Dedifferentiated amniotic fluid mesenchymal stem cell (primary cell): ENCODE data around the gene FFAR3.

Source experiments
- DNase-seq: peaks from one replicate; pipeline ENCODE4 v3.0.0-alpha.2; 2016; ENCODE audit errors: extremely low spot score

The FFAR3 gene

GRCh38 chr19:35357867-35358573 lies at the start of gene FFAR3:
FFAR3 (plus strand) TSS chr19:35358460; CDS start chr19:35358891, 431 bp downstream.
- no peak for DNase-seq

DNA sequence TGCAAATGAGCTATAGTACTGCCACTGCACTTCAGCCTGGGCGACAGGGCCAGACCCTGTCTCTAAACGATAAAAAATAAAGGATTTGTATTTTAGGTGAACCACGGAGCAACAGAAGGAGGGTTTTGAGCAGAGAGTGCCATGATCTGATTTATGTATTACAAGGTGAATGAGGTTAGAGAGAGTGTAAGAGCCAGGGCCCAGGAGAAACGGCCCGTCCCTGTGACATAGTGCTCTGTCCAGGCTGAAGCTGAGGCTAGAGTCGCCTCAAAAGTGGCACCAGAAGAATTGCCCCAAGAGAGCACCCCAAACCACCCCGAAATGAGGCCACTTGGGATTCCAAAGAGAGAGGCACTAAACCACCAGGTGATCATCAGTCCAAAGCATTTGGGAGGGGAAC lies 49.4 kb upstream of the FFAR3 start:
- DNase-seq, result no peak

- no peak for DNase-seq
Measured at GRCh38 chr19:35309481-35310279, 48.6 kb upstream of the FFAR3 start.

- no peak for DNase-seq
Measured at GRCh38 chr19:35310331-35310730, 47.9 kb upstream of the FFAR3 start.

DNA sequence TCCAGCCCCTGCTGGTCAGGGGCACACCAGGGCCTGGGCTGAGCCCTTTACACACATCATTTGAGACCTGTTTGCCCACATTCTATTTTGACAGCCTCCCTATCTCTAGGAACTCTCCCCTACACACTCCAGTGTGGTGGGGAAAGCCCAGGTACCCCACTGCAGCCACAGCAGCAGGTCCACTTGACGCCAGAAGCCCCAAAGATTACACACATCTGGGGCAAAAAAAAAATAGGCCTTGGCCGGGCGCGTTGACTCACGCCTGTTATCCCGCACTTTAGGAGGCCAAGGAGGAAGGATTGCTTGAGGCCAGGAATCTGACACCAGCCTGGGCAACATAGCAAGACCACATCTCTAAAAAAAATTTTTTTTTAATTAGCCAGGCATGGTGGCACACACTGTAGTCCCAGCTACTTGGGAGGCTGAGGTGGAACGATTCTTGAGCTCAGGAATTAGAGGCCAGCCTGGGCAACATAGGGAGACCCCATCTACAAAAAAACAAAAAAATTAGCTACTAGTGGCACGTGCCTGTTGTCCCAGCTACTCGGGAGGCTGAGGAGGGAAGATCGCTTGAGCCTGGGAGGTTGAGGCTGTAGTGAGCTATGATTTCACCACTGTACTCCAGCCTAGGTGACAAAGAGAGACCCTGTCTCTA lies 47.3 kb upstream of the FFAR3 start:
- no peak for DNase-seq

- no peak for DNase-seq
Measured at GRCh38 chr19:35311901-35312665, 46.2 kb upstream of the FFAR3 start.

DNA sequence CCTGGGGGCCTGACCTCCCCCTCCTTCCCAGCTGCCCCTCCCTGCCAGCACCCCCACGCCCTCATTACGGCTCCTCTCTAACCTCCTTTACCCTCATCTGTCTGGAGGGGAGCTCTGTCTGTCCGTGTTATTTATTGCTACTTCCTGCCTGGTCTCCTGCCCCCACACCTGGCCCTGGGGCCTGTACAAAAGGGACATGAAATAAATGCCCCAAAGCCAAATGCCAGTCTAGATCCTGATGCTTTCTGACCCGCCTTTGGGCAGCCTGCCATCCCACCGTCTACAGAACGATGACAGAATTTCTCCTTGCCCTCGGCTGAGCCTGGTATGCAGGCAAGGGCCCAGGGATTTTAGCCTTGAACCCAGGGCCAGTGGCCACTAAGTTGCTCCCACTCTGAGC lies 44.7 kb upstream of the FFAR3 start:
- DNase-seq, result no peak

GRCh38 chr19:35314031-35314430 lies 44.2 kb upstream of the FFAR3 start:
- DNase-seq, result no peak

GRCh38 chr19:35314858-35315470 lies 43.3 kb upstream of the FFAR3 start:
- no peak for DNase-seq

DNA sequence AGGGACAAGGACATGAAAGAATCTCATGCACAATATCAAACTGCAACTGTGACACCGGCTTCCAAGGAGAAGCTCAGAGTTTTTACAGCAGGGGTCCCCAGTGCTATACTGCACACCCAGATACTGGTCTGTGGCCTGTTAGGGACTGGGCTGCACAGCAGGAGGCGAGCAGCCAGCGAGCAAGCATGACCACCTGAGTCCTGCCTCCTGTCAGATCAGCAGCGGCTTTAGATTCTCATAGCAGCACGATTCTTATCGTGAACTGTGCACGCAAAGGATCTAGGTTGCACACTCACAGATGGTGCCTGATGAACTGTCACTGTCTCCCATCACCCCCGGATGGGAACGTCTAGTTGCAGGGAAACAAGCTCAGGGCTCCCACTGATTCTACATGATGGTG lies 42.4 kb upstream of the FFAR3 start:
- no peak for DNase-seq

DNA sequence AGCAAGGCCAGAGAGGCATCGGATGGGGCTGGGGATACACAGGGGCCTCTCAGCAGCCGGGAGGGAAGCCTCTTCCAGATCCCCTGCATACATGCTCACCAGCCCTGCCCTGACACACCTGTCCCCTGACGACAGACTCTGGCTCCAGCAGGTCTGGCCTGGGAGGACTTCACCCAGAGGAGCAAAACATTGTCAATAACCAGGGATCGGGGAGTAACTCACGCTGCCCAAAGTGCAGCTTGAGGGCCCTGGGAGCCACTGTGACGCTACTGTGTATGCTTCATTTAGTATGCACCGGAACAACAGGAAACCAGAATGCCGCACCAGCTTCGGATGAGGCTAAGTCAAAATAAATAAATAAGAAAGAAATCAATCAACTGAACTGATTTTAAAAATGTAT lies 41.7 kb upstream of the FFAR3 start:
- no peak for DNase-seq

DNA sequence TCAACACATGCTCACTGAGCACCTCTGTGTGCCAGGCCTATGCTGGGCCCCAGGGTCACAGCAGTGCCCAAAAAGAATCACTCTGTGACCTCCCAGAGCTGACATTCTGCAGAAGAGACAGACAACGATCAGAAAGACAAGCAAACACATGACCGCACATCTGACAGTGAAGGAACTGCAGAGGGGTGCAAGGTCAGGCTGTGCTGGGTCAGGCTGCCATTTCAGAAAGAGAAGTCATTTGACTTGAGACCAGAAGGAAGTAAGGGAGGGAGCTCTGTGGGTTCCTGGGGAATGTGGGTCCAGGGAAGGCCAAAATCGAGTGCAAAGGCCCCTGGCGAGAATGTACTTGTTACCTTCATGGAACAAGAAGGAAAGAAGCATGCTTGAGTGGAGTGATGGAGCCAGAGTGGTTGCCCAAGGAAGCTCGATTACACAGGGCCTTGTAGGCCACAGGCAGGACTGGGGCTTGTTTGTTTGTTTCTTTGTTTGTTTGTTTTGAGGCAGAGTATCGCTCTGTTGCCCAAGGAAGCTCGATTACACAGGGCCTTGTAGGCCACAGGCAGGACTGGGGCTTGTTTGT lies 40.7 kb upstream of the FFAR3 start:
- no peak for DNase-seq

DNA sequence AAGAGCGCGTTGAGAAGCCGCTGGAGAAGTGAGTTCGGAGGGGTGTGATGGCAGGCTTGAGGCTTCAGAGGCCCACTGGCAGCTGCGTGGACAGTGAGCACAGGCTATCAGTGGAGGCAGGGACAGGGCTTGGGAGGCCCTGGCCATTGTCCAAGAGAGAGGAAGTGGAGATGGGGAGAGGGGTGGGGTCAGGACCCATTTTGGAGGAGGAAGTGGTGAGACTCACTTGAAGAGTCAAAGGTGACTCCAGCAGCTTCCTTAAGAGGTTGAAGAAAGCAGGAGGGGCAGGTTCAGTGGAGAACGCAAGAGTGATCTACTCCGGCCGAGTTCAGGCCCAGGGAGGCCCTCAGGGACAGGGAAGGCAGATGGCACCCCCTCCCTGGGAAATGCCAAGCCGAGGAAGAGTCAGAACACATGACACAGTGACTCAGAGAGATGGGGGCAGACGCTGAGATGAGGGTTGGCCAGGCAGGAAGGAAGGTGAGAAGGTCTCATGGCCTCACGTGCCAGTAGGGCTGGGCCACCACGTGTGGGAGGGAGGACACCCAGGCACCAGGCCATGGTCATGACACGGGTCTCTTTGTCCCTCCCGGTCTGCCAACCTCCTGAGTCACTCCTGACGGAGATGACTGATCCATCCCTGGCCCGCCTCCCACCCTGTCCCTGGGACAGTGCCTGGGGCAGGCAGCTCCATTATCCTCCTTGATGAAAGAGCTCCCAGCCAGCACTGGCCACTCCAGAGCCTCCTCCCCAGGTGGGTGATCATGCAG lies 39.4 kb upstream of the FFAR3 start:
- no peak for DNase-seq

DNA sequence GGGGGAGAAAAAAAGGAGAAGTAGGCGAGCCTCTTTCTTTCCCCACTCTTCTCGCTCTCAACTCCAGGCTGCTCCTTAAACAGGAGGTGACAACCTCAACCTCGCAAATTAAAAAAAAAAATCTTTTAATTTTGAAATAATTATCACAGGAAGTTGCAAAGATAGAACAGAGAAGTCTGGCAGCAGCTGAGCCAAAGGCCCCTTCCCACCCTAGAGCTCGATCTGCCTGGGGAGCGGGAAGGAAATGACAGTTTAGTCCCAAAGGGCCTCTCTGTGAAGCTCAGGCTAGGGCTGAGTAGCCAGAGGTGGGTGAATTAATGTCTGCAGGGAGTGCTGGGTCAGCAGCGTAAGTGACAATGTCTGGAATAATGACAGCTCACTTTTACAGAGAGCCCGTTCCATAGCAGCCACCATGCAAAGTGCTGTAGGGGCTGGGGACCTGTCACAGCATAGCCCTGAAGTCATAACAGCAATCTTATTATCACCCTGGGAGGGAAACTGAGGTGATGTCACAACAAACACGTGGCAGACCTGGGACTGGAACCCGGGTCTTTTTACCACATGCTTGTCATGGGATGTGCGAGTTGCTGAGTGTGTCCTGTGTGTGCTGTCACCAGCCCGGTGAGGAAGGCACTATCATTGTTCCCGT lies 38.1 kb upstream of the FFAR3 start:
- DNase-seq, result no peak

DNA sequence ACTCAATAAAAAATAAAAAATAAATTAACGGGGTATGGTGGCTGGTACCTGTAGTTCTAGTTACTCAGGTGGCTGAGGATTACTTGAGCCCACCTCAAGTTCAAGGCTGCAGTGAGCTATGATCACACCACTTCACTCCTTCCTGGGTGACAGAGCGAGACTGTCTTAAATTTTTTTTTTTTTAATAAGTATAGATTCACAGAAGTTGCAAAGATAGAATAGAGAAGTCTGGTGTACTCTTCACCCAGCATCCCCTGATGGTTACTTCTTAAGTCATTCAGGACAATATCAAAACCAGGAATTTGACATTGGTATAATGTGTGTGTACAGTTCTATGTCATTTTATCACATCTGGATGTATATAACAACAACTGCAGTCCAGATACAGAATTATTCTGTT lies 37.0 kb upstream of the FFAR3 start:
- DNase-seq, result no peak

DNA sequence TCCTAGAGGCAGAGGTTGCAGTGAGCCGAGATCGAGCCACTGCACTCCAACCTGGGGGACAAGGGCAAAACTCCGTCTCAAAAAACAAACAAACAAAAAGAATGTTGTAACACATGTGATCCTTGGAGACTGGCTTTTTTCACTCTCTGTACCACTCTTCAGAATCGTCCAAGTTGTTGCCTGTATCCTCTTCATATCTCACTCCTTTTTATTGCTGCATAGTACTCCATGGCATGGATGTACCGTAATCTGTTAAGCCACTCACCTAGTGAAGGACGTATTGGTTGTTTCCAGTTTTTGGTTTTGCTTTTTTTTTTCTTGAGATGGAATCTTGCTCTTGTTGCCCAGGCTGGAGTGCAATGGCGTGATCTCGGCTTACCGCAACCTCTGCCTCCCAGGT lies 36.2 kb upstream of the FFAR3 start:
- DNase-seq, result no peak

DNA sequence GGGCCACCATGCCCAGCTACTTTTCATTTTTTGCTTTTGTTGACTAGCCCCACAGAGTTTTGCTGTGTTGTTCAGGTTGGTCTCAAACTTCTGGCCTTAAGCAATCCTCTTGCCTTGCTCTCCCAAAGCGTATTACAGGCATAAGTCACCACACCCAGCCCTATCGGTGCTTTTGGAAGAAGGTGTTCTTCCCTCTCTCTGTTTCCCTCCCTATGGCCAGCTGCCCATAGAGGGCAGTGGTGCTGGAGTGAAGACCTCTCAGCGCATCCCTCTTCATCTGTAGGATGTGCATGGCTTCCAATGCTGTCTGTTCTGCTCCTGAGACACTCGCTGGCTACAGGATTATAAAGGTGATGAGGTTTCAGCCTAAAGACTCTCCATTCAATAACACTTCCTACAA lies 30.6 kb upstream of the FFAR3 start:
- DNase-seq, result no peak

DNA sequence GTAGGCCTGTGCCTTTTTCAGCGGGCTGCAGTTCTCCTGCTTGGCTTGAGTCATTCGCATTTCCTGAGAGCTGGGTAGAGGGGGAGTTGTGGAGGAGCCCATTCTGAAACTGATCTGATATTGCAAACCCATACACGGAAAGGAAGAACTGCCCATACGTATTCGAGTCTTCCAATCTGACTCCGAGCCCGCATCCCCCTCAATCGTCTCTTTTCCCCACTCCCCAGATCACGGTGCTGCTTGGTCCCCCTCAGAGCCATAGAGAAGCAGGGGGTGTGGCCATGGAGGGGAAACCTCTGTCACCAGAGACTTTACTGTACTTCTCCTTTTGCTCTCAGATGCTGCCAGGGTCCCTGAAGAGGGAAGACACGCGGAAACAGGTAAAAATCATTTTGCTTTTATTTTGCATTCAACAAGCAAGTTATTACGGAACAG lies 29.4 kb upstream of the FFAR3 start, which contains the start of gene CD22:
TSS of gene CD22 (plus strand) at position 337 of the 435 bp plus-strand sequence. CDS start 2,854 bp downstream, outside the sequence.
- no peak for DNase-seq

GRCh38 chr19:35329323-35329722 lies 28.9 kb upstream of the FFAR3 start:
- DNase-seq, result no peak

DNA sequence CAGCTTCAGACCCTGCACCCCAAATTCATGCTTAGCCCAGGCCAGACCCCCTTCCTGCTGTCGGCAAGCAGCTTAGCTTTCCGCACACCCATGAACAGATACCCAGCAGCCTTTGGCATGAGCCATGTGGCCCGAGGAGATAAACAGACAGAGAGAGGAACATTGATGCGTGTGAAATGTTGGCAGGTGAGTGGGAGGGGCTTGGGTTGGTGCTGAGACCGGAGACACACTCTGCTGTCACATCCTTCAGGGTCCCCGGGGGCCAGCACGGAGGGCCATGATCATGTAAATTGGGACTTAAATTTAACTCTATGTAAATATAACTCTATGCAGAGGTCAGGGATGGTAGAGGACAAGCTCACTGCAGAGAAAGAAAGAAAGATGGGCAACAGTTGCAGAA lies 27.8 kb upstream of the FFAR3 start:
- DNase-seq, result no peak
